Stimulated activated naive CD8-positive, alpha-beta T cell treated with anti-CD3 and anti-CD28 coated beads, Interleukin-15, amount 100 ng/mL, for 72 hours (primary cell): ENCODE data around the gene FBXO31.
A peak's percentile ranks its signal among the peaks of the same experiment; 100 is the strongest.

Experiments
- ATAC-seq: fragments of 150-1000 bp; cut with Tn5 transposase; 2 replicates; pipeline ENCODE4 v1.10.0; 2021; ENCODE audit warnings: mild to moderate bottlenecking, moderate library complexity
- DNase-seq, 2 donors: peaks; one replicate each; pipeline ENCODE4 v3.0.0; 2021 to 2022
- H3K27ac Mint-ChIP-seq, 2 donors: one replicate each; pipeline ENCODE4 v1.8.0; 2022; ENCODE audit warnings: mild to moderate bottlenecking in 2 of 2, mixed read lengths in 2 of 2, moderate library complexity in 2 of 2
- H3K27me3 Mint-ChIP-seq: one replicate; pipeline ENCODE4 v1.8.0; 2022; ENCODE audit warnings: mixed read lengths
- H3K4me1 Mint-ChIP-seq: one replicate; pipeline ENCODE4 v1.8.0; 2022; ENCODE audit warnings: mild to moderate bottlenecking, mixed read lengths
- H3K4me3 Mint-ChIP-seq, 2 donors: one replicate each; pipeline ENCODE4 v1.8.0; 2022; ENCODE audit warnings: mild to moderate bottlenecking in 2 of 2, mixed read lengths in 2 of 2, moderate library complexity in 1 of 2
- H3K9me3 Mint-ChIP-seq, 2 donors: one replicate each; pipeline ENCODE4 v1.8.0; 2022; ENCODE audit warnings: mixed read lengths in 2 of 2

Gene FBXO31

GRCh38 chr16:87324411-87325275 is 58.9 kb downstream of the FBXO31 start:
- Mint-ChIP-seq H3K27ac (no peak overlapping the region), H3K4me1 (peaks cover 10% of the 10 kb centered on the region), H3K4me3 (no peak overlapping the region), H3K27me3 (no peaks in the 10 kb centered on the region), H3K9me3 (no peaks in the 10 kb centered on the region)
- DNase-seq = peak; percentile 31 to 45
- peak; percentile 77 for ATAC-seq

- ATAC-seq = no peak
- DNase-seq = no peak
- H3K9me3 Mint-ChIP-seq = no peaks in the 10 kb centered on the region
- H3K4me1 Mint-ChIP-seq = peaks cover 15% of the 10 kb centered on the region
- H3K27ac Mint-ChIP-seq = no peak overlapping the region
- H3K4me3 Mint-ChIP-seq = no peak overlapping the region
- H3K27me3 Mint-ChIP-seq = no peaks in the 10 kb centered on the region
Measured at GRCh38 chr16:87323727-87324410, 59.7 kb downstream of the FBXO31 start.

GRCh38 chr16:87322833-87323726 is 60.5 kb downstream of the FBXO31 start:
- Mint-ChIP-seq H3K4me1 (peaks cover 23% of the 10 kb centered on the region), H3K27me3 (no peaks in the 10 kb centered on the region), H3K4me3 (no peak overlapping the region), H3K9me3 (no peaks in the 10 kb centered on the region), H3K27ac (no peak overlapping the region)
- ATAC-seq (no peak), DNase-seq (no peak)

- Mint-ChIP-seq H3K4me1 (peaks cover 28% of the 10 kb centered on the region), H3K27ac (no peak overlapping the region), H3K9me3 (no peaks in the 10 kb centered on the region), H3K4me3 (no peak overlapping the region), H3K27me3 (no peaks in the 10 kb centered on the region)
- ATAC-seq (no peak), DNase-seq (no peak)
Measured at GRCh38 chr16:87322360-87322759, 61.2 kb downstream of the FBXO31 start.

GRCh38 chr16:87321336-87322107 is 62.1 kb downstream of the FBXO31 start:
- no peaks in the 10 kb centered on the region for H3K9me3 Mint-ChIP-seq
- ATAC-seq (no peak), DNase-seq (no peak)
- no peaks in the 10 kb centered on the region for H3K27me3 Mint-ChIP-seq
- no peak overlapping the region for H3K27ac Mint-ChIP-seq
- no peak overlapping the region for H3K4me3 Mint-ChIP-seq
- H3K4me1 Mint-ChIP-seq = peaks cover 30% of the 10 kb centered on the region

GRCh38 chr16:87320510-87321227 is 62.9 kb downstream of the FBXO31 start:
- H3K4me1 Mint-ChIP-seq = peaks cover 34% of the 10 kb centered on the region
- DNase-seq = no peak
- no peak for ATAC-seq
- no peak overlapping the region for H3K27ac Mint-ChIP-seq
- H3K27me3 Mint-ChIP-seq = no peaks in the 10 kb centered on the region
- no peak overlapping the region for H3K4me3 Mint-ChIP-seq
- no peaks in the 10 kb centered on the region for H3K9me3 Mint-ChIP-seq

- no peak for DNase-seq
- Mint-ChIP-seq H3K27me3 (no peaks in the 10 kb centered on the region), H3K9me3 (no peaks in the 10 kb centered on the region), H3K27ac (no peak overlapping the region), H3K4me3 (no peak overlapping the region), H3K4me1 (peaks cover 33% of the 10 kb centered on the region)
- no peak for ATAC-seq
Measured at GRCh38 chr16:87319997-87320491, 63.5 kb downstream of the FBXO31 start.

- no peaks in the 10 kb centered on the region for H3K9me3 Mint-ChIP-seq
- no peak for ATAC-seq
- peak overlapping the region in 1 of 2 donors; percentile 86 for H3K27ac Mint-ChIP-seq
- H3K4me1 Mint-ChIP-seq = peaks cover 33% of the 10 kb centered on the region
- no peak for DNase-seq
- H3K4me3 Mint-ChIP-seq = peak overlapping the region; percentile 90 to 98
- H3K27me3 Mint-ChIP-seq = no peaks in the 10 kb centered on the region
Measured at GRCh38 chr16:87319011-87319410, 64.6 kb downstream of the FBXO31 start.

GRCh38 chr16:87317750-87318644 is 65.6 kb downstream of the FBXO31 start:
- H3K4me1 Mint-ChIP-seq = peaks cover 33% of the 10 kb centered on the region
- peak in 1 of 2 donors; percentile 54 for DNase-seq
- peak overlapping the region; percentile 90 to 98 for H3K4me3 Mint-ChIP-seq
- H3K27me3 Mint-ChIP-seq = no peaks in the 10 kb centered on the region
- peak; percentile 64 for ATAC-seq
- H3K27ac Mint-ChIP-seq = peak overlapping the region; percentile 98 to 99
- H3K9me3 Mint-ChIP-seq = no peaks in the 10 kb centered on the region

GRCh38 chr16:87316923-87317749 is 66.4 kb downstream of the FBXO31 start, which contains the start of gene C16orf95:
C16orf95 (minus strand) TSS chr16:87317392; CDS start chr16:87317242, 150 bp downstream.
- H3K9me3 Mint-ChIP-seq = no peaks in the 10 kb centered on the region
- H3K4me1 Mint-ChIP-seq = peaks cover 33% of the 10 kb centered on the region
- peak; percentile 96 for ATAC-seq
- peak within 1 kb of the TSS; percentile 98 to 99 for H3K27ac Mint-ChIP-seq
- peak within 1 kb of the TSS; percentile 90 to 98 for H3K4me3 Mint-ChIP-seq
- DNase-seq = peak; percentile 95
- no peaks in the 10 kb centered on the region for H3K27me3 Mint-ChIP-seq

GRCh38 chr16:87316450-87316922 is 67.1 kb downstream of the FBXO31 start:
- Mint-ChIP-seq H3K4me1 (peaks cover 33% of the 10 kb centered on the region), H3K4me3 (peak overlapping the region; percentile 90 to 98), H3K9me3 (no peaks in the 10 kb centered on the region), H3K27ac (peak overlapping the region; percentile 98 to 99), H3K27me3 (no peaks in the 10 kb centered on the region)
- ATAC-seq (no peak), DNase-seq (no peak)

- H3K27ac Mint-ChIP-seq = no peak overlapping the region
- no peaks in the 10 kb centered on the region for H3K9me3 Mint-ChIP-seq
- ATAC-seq (no peak), DNase-seq (no peak)
- H3K4me3 Mint-ChIP-seq = no peak overlapping the region
- H3K4me1 Mint-ChIP-seq = peaks cover 33% of the 10 kb centered on the region
- H3K27me3 Mint-ChIP-seq = no peaks in the 10 kb centered on the region
Measured at GRCh38 chr16:87314990-87315420, 68.6 kb downstream of the FBXO31 start.
